ENCODE results near the gene KMT2A.

- TF ChIP-seq CTCF (IDR thresholded peaks at IDR 0.05): no peak
- no peak for TF ChIP-seq POLR2A (IDR thresholded peaks at IDR 0.05)
Measured at GRCh38 chr11:118503216-118503615, 66.9 kb downstream of the KMT2A start.
